ENCODE data around the gene LDLRAD4.

LDLRAD4 gene

DNA sequence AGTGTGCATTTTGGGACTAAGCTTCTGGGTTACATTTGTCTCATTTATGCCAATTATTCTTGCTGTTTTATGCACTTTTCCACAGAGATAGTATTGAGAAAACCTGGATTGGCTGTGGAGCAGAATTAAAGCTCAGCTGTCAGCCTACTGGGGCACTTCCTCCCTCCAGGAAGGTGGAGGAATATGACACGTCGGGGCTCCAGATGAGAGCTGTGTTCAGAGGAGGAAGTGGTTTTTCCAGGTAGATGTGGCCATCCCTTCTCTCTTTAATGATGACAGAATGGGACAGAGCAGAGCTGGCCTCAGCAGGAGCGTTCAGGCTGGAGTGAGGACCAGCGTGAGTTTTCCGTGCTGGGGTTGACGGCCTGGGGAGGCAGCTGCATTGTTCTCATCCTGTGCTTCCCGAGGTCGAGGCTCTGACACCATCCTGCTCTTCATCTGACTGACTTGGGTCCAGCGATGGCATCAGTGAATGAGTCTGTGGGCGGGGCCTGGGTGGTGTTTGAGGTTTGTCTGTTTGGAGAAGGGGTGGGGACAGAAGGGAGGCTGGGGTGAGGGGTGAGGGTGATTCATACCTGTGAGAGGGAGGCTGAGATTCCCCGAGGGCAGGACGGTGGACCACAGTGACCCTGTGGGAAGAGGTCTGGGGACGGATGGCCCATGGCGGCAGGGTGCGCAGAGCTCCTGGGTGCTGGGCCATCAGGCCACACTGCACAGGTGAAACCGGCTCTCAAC lies 207.0 kb downstream of the LDLRAD4 start:
- in situ Hi-C loops (cut with HindIII; ENCODE audit: low sequenced_read_pairs), result no loop called here
- DNase-seq (ENCODE audit: low read depth), result no peak
- TF ChIP-seq, protein P1, sequence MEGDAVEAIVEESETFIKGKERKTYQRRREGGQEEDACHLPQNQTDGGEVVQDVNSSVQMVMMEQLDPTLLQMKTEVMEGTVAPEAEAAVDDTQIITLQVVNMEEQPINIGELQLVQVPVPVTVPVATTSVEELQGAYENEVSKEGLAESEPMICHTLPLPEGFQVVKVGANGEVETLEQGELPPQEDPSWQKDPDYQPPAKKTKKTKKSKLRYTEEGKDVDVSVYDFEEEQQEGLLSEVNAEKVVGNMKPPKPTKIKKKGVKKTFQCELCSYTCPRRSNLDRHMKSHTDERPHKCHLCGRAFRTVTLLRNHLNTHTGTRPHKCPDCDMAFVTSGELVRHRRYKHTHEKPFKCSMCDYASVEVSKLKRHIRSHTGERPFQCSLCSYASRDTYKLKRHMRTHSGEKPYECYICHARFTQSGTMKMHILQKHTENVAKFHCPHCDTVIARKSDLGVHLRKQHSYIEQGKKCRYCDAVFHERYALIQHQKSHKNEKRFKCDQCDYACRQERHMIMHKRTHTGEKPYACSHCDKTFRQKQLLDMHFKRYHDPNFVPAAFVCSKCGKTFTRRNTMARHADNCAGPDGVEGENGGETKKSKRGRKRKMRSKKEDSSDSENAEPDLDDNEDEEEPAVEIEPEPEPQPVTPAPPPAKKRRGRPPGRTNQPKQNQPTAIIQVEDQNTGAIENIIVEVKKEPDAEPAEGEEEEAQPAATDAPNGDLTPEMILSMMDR (IDR thresholded peaks at IDR 0.05; ENCODE audit: low read depth, low read length, missing control alignments), result no peak
- no peak overlapping the region for H3K4me3 ChIP-seq (ENCODE audit: low read depth, low read length)

DNA sequence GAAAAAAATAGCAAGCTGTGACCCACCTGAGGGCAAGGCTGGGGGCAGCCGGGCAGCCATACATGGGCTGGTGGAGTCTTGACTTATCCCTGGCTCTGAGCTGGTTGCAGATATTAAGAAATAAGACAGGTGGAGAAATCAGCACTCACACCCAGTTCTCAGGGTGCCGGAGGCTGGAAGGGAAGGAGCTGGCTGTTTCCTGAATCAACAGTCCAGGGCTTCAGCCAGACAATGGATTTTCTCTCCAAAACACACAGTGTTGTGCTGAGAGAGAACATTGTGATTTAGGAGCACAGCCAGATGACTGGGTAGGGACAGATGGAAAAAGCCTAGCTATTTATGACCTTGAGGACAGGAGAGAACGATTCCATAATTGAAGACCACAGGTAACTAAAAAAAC lies 208.8 kb downstream of the LDLRAD4 start:
- in situ Hi-C loops (cut with HindIII; ENCODE audit: low sequenced_read_pairs), result no loop called here
- no peak overlapping the region for H3K4me3 ChIP-seq (ENCODE audit: low read depth, low read length)
- TF ChIP-seq, protein P1 (IDR thresholded peaks at IDR 0.05; ENCODE audit: low read depth, low read length, missing control alignments), result no peak
- no peak for DNase-seq (ENCODE audit: low read depth)

DNA sequence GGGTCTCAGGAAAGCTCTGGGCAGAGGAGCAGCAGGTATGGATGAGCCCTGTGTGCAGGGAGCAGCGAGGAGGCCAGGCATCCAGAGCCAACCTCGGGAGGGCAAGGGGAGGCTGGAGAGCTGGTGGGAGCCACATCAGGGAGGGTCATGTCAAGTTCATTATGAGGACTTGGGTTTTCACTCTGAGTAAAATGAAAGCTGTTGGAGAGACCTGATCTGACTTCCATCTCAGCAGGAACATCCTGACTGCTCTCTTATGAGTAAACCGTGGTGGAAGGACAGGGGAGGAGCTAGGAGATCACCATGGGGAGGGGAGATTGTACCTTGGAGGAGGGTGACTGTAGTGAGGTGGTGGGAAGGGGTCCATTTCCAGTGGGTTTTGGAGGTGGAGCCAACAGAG lies 209.8 kb downstream of the LDLRAD4 start:
- DNase-seq (ENCODE audit: low read depth), result no peak
- in situ Hi-C loops (cut with HindIII; ENCODE audit: low sequenced_read_pairs), result no loop called here
- H3K4me3 ChIP-seq (ENCODE audit: low read depth, low read length), result no peak overlapping the region
- TF ChIP-seq, protein P1 (IDR thresholded peaks at IDR 0.05; ENCODE audit: low read depth, low read length, missing control alignments), result no peak

DNA sequence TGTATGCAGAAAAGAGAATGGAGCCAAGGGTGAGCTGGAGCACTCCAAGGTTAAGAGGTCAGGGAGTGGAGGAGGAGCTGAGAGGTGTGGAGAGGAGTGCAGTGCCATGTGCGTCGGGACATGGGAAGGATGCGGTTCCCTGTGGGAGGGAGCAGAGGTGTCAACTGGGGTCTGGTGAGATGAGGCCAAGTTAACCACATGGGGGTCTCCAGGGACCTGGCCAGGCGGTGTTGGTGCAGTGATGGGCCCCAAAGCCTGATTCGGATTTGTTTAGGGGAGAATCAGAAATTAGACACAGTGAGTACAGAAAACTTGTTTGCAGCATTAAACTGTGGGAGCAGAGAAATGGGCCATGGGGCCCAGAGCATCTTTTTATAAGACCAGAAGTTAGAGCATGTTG lies 210.5 kb downstream of the LDLRAD4 start:
- TF ChIP-seq, protein P1 (IDR thresholded peaks at IDR 0.05; ENCODE audit: low read depth, low read length, missing control alignments), result no peak
- DNase-seq (ENCODE audit: low read depth), result no peak
- in situ Hi-C loops (cut with HindIII; ENCODE audit: low sequenced_read_pairs), result no loop called here

DNA sequence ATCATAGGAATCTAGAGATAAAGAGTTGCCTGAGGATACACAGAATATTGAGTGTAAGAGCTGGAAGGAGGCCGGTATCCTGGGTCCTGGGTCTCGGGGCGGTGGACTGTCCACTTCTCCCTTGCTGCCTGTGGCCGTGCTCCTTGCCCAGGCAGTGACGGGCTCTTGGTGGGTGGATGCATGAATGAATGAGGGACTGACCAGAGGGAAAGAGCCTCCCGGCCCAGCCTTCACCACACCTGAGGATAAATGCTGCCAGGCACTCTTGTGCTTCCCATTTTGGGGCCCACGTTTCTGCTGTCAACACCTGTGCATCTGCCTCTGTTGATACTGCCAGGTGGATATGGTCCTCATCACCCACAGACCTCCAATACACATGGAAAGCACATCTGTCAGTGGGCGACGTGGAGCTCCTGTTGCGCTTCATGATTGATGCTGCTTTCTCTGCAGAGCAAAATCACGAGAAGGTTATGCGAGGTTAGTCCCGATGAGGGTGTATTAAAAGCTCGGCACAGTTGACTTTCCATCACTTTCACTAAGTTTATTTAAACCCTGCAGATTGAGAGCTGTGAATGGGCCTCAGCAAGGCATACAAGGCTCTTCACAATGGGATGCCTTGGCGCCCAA lies 211.4 kb downstream of the LDLRAD4 start:
- DNase-seq (ENCODE audit: low read depth), result no peak
- TF ChIP-seq, protein P1 (IDR thresholded peaks at IDR 0.05; ENCODE audit: low read depth, low read length, missing control alignments), result no peak
- no peak overlapping the region for H3K4me3 ChIP-seq (ENCODE audit: low read depth, low read length)
- in situ Hi-C loops (cut with HindIII; ENCODE audit: low sequenced_read_pairs), result no loop called here

More for the DNA sequence above, 210.5 kb downstream of the LDLRAD4 start:
- H3K4me3 ChIP-seq (ENCODE audit: low read depth, low read length), result no peak overlapping the region

DNA sequence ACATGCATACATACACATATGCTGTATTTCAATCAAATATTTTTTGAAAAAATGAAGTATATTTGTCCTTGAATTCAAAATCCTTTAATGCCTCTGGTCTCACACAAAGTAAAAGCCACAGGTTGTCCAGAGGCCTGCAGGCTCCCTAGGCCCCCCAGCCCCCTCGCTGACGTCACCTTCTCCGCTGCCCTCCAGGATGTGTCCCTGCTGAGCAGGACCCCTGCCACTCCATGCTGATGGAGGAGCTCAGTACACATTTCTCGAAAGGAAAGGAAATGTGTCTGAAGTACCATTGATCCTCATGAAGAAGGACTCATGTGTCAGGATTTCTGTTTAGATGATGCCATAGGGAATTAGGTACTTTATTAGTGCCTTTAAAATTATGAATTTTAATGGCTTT lies 212.1 kb downstream of the LDLRAD4 start:
- TF ChIP-seq, protein P1 (IDR thresholded peaks at IDR 0.05; ENCODE audit: low read depth, low read length, missing control alignments), result no peak
- in situ Hi-C loops (cut with HindIII; ENCODE audit: low sequenced_read_pairs), result no loop called here
- no peak for DNase-seq (ENCODE audit: low read depth)
- no peak overlapping the region for H3K4me3 ChIP-seq (ENCODE audit: low read depth, low read length)

All from astrocyte of the cerebellum (primary cell).